Measurements from ENCODE around the gene SNX1. TPM values are rescaled to one million over a fixed set of nuclear protein-coding genes. Genes with fewer than 3 reads are reported as not detected.
A peak's percentile ranks its signal among the peaks of the same experiment; 100 is the strongest.

SNX1 gene
- total and polyA plus RNA-seq, 2 of the 8 experiments (the other 6 are each of a cell fraction or from before 2014, with no cell fraction given) = 27.9 to 59.8 TPM

DNA sequence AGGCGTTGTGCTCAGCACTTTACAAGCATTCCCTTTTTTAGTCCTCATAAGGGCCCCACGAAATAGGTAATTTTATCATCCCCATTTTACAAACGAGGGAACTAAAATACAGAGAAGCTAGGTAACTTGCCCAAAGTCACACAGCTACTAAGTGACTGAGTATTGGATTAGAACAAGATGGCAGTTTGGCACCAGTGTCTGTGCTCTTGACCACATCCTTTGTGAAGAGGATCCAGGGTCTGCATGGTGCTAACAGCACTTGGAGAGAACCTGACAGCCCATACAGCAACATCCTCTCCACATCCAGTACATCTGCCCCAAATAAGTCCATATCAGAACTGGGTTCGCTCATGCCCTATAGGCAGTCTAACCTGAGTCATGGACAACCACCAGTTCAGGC lies 27.6 kb upstream of the SNX1 start:
- Histone ChIP-seq H3K36me3 (ENCODE audit: control insufficient read depth in 2 of 4, insufficient read depth in 4 of 4, low read length in 3 of 4) (peaks cover 2 to 18% (median 7%) of the 10 kb centered on the region in 4 experiments; a peak in 7 of 8 replicates), H3K23me2 (ENCODE audit: low read depth, low read length) (no peaks in the 10 kb centered on the region), H3K18ac (ENCODE audit: extremely low read depth, low read length) (no peak overlapping the region), H3K9me3 (ENCODE audit: insufficient read depth in 2 of 2, low read depth in 1 of 2, low read length in 1 of 2) (no peaks in the 10 kb centered on the region), H4K8ac (ENCODE audit: extremely low read depth, insufficient read depth, low read length) (no peak overlapping the region), H3K79me1 (ENCODE audit: low read depth, low read length) (no peaks in the 10 kb centered on the region), H3K9ac (replicated peaks in 1 of 4; ENCODE audit: extremely low read depth in 1 of 4, low read depth in 3 of 4, low read length in 3 of 4) (no peak overlapping the region), H4K20me1 (replicated peaks in 1 of 2; ENCODE audit: control insufficient read depth in 1 of 2, insufficient read depth in 2 of 2, low read length in 2 of 2) (no peaks in the 10 kb centered on the region), H2BK5ac (ENCODE audit: low read depth, low read length) (no peak overlapping the region), H2BK20ac (ENCODE audit: low read length) (no peak overlapping the region), H3K56ac (replicated peaks; ENCODE audit: insufficient read length, low read depth, low read length) (no peak overlapping the region), H3K4ac (replicated peaks; ENCODE audit: insufficient read length, low read depth, low read length) (no peak overlapping the region), H3K27ac (ENCODE audit: low read depth, low read length) (no peak overlapping the region), H3K27me3 (replicated peaks in 1 of 4; ENCODE audit: control insufficient read depth in 3 of 4, extremely low read depth in 1 of 4, insufficient read depth in 3 of 4, low read length in 3 of 4) (no peaks in the 10 kb centered on the region), H3K79me2 (ENCODE audit: control insufficient read depth in 1 of 2, insufficient read depth in 2 of 2, low read length in 2 of 2) (no peaks in the 10 kb centered on the region), H3K4me1 (replicated peaks in 1 of 4; ENCODE audit: control insufficient read depth in 3 of 4, insufficient read depth in 4 of 4, low read length in 3 of 4) (peaks cover 0 to 1% (median 0%) of the 10 kb centered on the region in 4 experiments; a peak in 2 of 7 replicates), H3K4me2 (ENCODE audit: insufficient read depth in 1 of 2, low read depth in 2 of 2, low read length in 2 of 2) (no peak overlapping the region), H2AFZ (ENCODE audit: low read length) (no peak overlapping the region), H4K5ac (ENCODE audit: insufficient read length, low read depth, low read length) (no peak overlapping the region), H2BK120ac (replicated peaks; ENCODE audit: low read depth, low read length) (no peak overlapping the region), H2BK15ac (ENCODE audit: low read length) (0 out of 2 replicates have a peak overlapping the region, but pooled peaks have one; percentile 1), H3K23ac (ENCODE audit: insufficient read length) (no peak overlapping the region), H4K91ac (replicated peaks; ENCODE audit: insufficient read length, low read length) (no peak overlapping the region), H2AK5ac (ENCODE audit: low read depth, low read length) (no peak overlapping the region), H3K4me3 (ENCODE audit: extremely low read depth in 1 of 4, insufficient read depth in 2 of 4, low read depth in 3 of 4, low read length in 4 of 4) (no peak overlapping the region), H2BK12ac (ENCODE audit: low read depth, low read length) (no peak overlapping the region), H3K14ac (ENCODE audit: insufficient read length) (no peak overlapping the region)
- no peak for DNase-seq (ENCODE audit: low read depth in 1 of 2, low spot score in 2 of 2)
- CTCF ChIA-PET (ENCODE audit: partially characterized antibody) = interaction anchor here (0.6 to 5.8 kb wide), 58 partner anchors 10 to 1009 kb away, joined by 3 to 62 read pairs (median 4); partner anchors contain the start of genes CIAO2A, DAPK2 and HERC1
- FAIRE-seq = no peak
- POLR2A ChIA-PET (ENCODE audit: partially characterized antibody) = interaction anchor here (0.6 to 1.4 kb wide), 3 partner anchors 20 to 127 kb away, joined by 3 to 4 read pairs (median 3); no protein-coding TSS in a partner anchor
- 84% methylated on average over 4 of the region's 4 CpGs; no CpG with 5 or more reads in 1 of the 2 experiments for WGBS, 2 experiments (ENCODE audit: extremely low coverage in 1 of 2, insufficient coverage in 1 of 2, insufficient read length in 1 of 2, insufficient replicate concordance in 2 of 2, low coverage in 1 of 2, low lambda C conversion rate in 2 of 2, missing lambda C conversion rate in 1 of 2)
- TF ChIP-seq CBX8 (IDR thresholded peaks at IDR 0.05; ENCODE audit: borderline replicate concordance, low read depth, low read length) (no peak), MAFK (IDR thresholded peaks at IDR 0.05; ENCODE audit: low read depth, low read length) (no peak), SP2 (IDR thresholded peaks at IDR 0.05; ENCODE audit: low read length) (no peak), SIRT6 (IDR thresholded peaks at IDR 0.05; ENCODE audit: low read length) (no peak), JUN (IDR thresholded peaks at IDR 0.05; ENCODE audit: low read depth, low read length) (no peak), SIN3A (conservative IDR thresholded peaks at IDR 0.05 in 1 of 2, IDR thresholded peaks at IDR 0.05 in 1 of 2; ENCODE audit: low read depth in 1 of 2, low read length in 2 of 2) (no peak), ASH2L (IDR thresholded peaks at IDR 0.05; ENCODE audit: low read length) (no peak), KDM5A (IDR thresholded peaks at IDR 0.05; ENCODE audit: low read length) (no peak), NRF1 (IDR thresholded peaks at IDR 0.05; ENCODE audit: low read depth, low read length) (no peak), YY1 (IDR thresholded peaks at IDR 0.05; ENCODE audit: low read depth, low read length) (no peak), SP1 (IDR thresholded peaks at IDR 0.05; ENCODE audit: low read depth, low read length) (no peak), EZH2 (IDR thresholded peaks at IDR 0.05; ENCODE audit: low read depth, low read length, severe bottlenecking) (no peak), TBP (IDR thresholded peaks at IDR 0.05; ENCODE audit: low read depth, low read length) (no peak), CHD1 (IDR thresholded peaks at IDR 0.05; ENCODE audit: low read depth, low read length) (no peak)

All from H1 (cell line).